WTC11 (cell line): ENCODE results near the gene GAS2L1. TPM values are rescaled to one million over a fixed set of nuclear protein-coding genes. Genes with fewer than 3 reads are reported as not detected.

Experiments
- AFF4 ChIP-seq: sonication (generic); formaldehyde crosslinking; IDR thresholded peaks from 2 replicates; pipeline ENCODE4 v1.8.1; 2023; ENCODE audit warnings: mild to moderate bottlenecking, missing genetic modification reagents, borderline replicate concordance
- CBFB ChIP-seq: sonication (generic); formaldehyde crosslinking; IDR thresholded peaks from 2 replicates; pipeline ENCODE4 v1.8.1; 2022; ENCODE audit warnings: mild to moderate bottlenecking, low read depth, missing genetic modification reagents
- CREM ChIP-seq: sonication (generic); formaldehyde crosslinking; IDR thresholded peaks from 2 replicates; pipeline ENCODE4 v1.8.1; 2022; ENCODE audit warnings: mild to moderate bottlenecking, missing genetic modification reagents, moderate library complexity
- ETV6 ChIP-seq: sonication (generic); formaldehyde crosslinking; IDR thresholded peaks from 2 replicates; pipeline ENCODE4 v1.8.1; 2022; ENCODE audit warnings: mild to moderate bottlenecking, missing genetic modification reagents
- GTF2I ChIP-seq: fragments of 250-450 bp; sonication (Bioruptor Pico); conservative IDR thresholded peaks from 2 replicates; pipeline ENCODE4 v1.4.0; 2021; ENCODE audit warnings: mild to moderate bottlenecking
- HMGA2 ChIP-seq: fragments of 250-450 bp; sonication (Bioruptor Pico); IDR thresholded peaks from 2 replicates; pipeline ENCODE4 v1.4.0; 2021; ENCODE audit warnings: mild to moderate bottlenecking, moderate library complexity
- HMGXB4 ChIP-seq: sonication (generic); formaldehyde crosslinking; IDR thresholded peaks from 2 replicates; pipeline ENCODE4 v1.8.1; 2023; ENCODE audit warnings: mild to moderate bottlenecking, moderate library complexity, missing genetic modification reagents
- IRF2 ChIP-seq: sonication (generic); formaldehyde crosslinking; IDR thresholded peaks from 2 replicates; pipeline ENCODE4 v1.8.0; 2022; ENCODE audit warnings: low read depth, missing genetic modification reagents, borderline replicate concordance
- JUN ChIP-seq: sonication (generic); formaldehyde crosslinking; IDR thresholded peaks from 2 replicates; pipeline ENCODE4 v1.8.0; 2023; ENCODE audit warnings: mild to moderate bottlenecking, missing genetic modification reagents
- KAT7 ChIP-seq: sonication (generic); formaldehyde crosslinking; IDR thresholded peaks from 2 replicates; pipeline ENCODE4 v1.8.1; 2023; ENCODE audit warnings: missing genetic modification reagents, mild to moderate bottlenecking, borderline replicate concordance
- MAX ChIP-seq: sonication (generic); formaldehyde crosslinking; IDR thresholded peaks from 2 replicates; pipeline ENCODE4 v1.8.0; 2022; ENCODE audit warnings: mild to moderate bottlenecking, missing genetic modification reagents
- MYBL2 ChIP-seq: sonication (generic); formaldehyde crosslinking; IDR thresholded peaks from 2 replicates; pipeline ENCODE4 v1.8.1; 2023; ENCODE audit warnings: mild to moderate bottlenecking, moderate library complexity, missing genetic modification reagents
- NFATC4 ChIP-seq: fragments of 250-450 bp; sonication (Bioruptor Pico); IDR thresholded peaks from 2 replicates; pipeline ENCODE4 v1.9.0; 2021; ENCODE audit warnings: mild to moderate bottlenecking
- NFE2L1 ChIP-seq: sonication (generic); formaldehyde crosslinking; IDR thresholded peaks from 2 replicates; pipeline ENCODE4 v1.8.1; 2023; ENCODE audit warnings: missing genetic modification reagents
- NR2C2 ChIP-seq: sonication (generic); formaldehyde crosslinking; IDR thresholded peaks from 2 replicates; pipeline ENCODE4 v1.8.0; 2022; ENCODE audit warnings: mild to moderate bottlenecking, missing genetic modification reagents
- NR3C1 ChIP-seq: sonication (generic); formaldehyde crosslinking; conservative IDR thresholded peaks from 2 replicates; pipeline ENCODE4 v1.8.1; 2023; ENCODE audit warnings: low read depth, mild to moderate bottlenecking, missing genetic modification reagents
- PRRX2 ChIP-seq: fragments of 250-450 bp; sonication (Bioruptor Pico); IDR thresholded peaks from 2 replicates; pipeline ENCODE4 v1.8.0; 2021; ENCODE audit warnings: mild to moderate bottlenecking
- SMAD3 ChIP-seq: sonication (generic); formaldehyde crosslinking; IDR thresholded peaks from 2 replicates; pipeline ENCODE4 v1.8.0; 2022; ENCODE audit warnings: missing genetic modification reagents, mild to moderate bottlenecking, borderline replicate concordance
- STAT6 ChIP-seq: sonication (generic); formaldehyde crosslinking; conservative IDR thresholded peaks from 2 replicates; pipeline ENCODE4 v1.8.1; 2023; ENCODE audit warnings: mild to moderate bottlenecking, low read depth, missing genetic modification reagents, moderate library complexity
- USF2 ChIP-seq: sonication (generic); formaldehyde crosslinking; IDR thresholded peaks from 2 replicates; pipeline ENCODE4 v1.8.1; 2023; ENCODE audit warnings: mild to moderate bottlenecking, missing genetic modification reagents, moderate library complexity
- ZBTB21 ChIP-seq: sonication (generic); formaldehyde crosslinking; IDR thresholded peaks from 2 replicates; pipeline ENCODE4 v1.8.1; 2023; ENCODE audit warnings: mild to moderate bottlenecking, missing genetic modification reagents, borderline replicate concordance
- ZBTB43 ChIP-seq: sonication (generic); formaldehyde crosslinking; IDR thresholded peaks from 2 replicates; pipeline ENCODE4 v1.8.1; 2023; ENCODE audit warnings: mild to moderate bottlenecking, missing genetic modification reagents
- ZNF232 ChIP-seq: sonication (generic); formaldehyde crosslinking; IDR thresholded peaks from 2 replicates; pipeline ENCODE4 v1.8.0; 2022; ENCODE audit warnings: mild to moderate bottlenecking, missing genetic modification reagents
- ZNF263 ChIP-seq: sonication (generic); formaldehyde crosslinking; IDR thresholded peaks from 2 replicates; pipeline ENCODE4 v1.8.1; 2022; ENCODE audit warnings: low read depth, mild to moderate bottlenecking, moderate library complexity, missing genetic modification reagents
- ZNF396 ChIP-seq: fragments of 250-450 bp; sonication (Bioruptor Pico); IDR thresholded peaks from 2 replicates; pipeline ENCODE4 v1.8.0; 2021; ENCODE audit warnings: mild to moderate bottlenecking, moderate library complexity, borderline replicate concordance
- ZNF416 ChIP-seq: fragments of 250-450 bp; sonication (Bioruptor Pico); IDR thresholded peaks from 2 replicates; pipeline ENCODE4 v1.9.0; 2021; ENCODE audit warnings: mild to moderate bottlenecking, inconsistent platforms
- ZNF423 ChIP-seq: fragments of 250-450 bp; sonication (Bioruptor Pico); IDR thresholded peaks from 2 replicates; pipeline ENCODE4 v2.1.2; 2022; ENCODE audit warnings: mild to moderate bottlenecking, moderate library complexity
- ZNF425 ChIP-seq: fragments of 250-450 bp; sonication (Bioruptor Pico); conservative IDR thresholded peaks from 2 replicates; pipeline ENCODE4 v1.9.0; 2021; ENCODE audit warnings: mild to moderate bottlenecking
- total RNA-seq: library from RNA; stranded (reverse); gene quantifications from 3 replicates; pipeline ENCODE4 v1.2.3, GENCODE V29; 2021

GAS2L1 gene
- total RNA-seq, 1 experiment from 2014 or later, result 19.9 TPM

- peak; percentile 80; the same call in 1 of the 2 replicates for TF ChIP-seq KAT7 (CRISPR knock-in tag)
- no peak for TF ChIP-seq ZNF396 (CRISPR knock-in tag)
- TF ChIP-seq ZBTB21 (CRISPR knock-in tag), result peak; percentile 96
- no peak for TF ChIP-seq HMGA2
- peak; percentile 99 for TF ChIP-seq ZNF232 (CRISPR knock-in tag)
- TF ChIP-seq ETV6 (CRISPR knock-in tag), result peak; percentile 99
- TF ChIP-seq NFATC4, result no peak
- peak; percentile 98 for TF ChIP-seq CBFB
- no peak for TF ChIP-seq ZNF423
- peak; percentile 95 for TF ChIP-seq USF2 (CRISPR knock-in tag)
- peak; percentile 80; the same call in 1 of the 2 replicates for TF ChIP-seq CREM (CRISPR knock-in tag)
- TF ChIP-seq NR2C2 (CRISPR knock-in tag), result peak; percentile 84
- TF ChIP-seq IRF2, result no peak
- peak; percentile 97 for TF ChIP-seq NR3C1 (CRISPR knock-in tag)
- TF ChIP-seq AFF4 (CRISPR knock-in tag), result peak; percentile 88; the same call in 1 of the 2 replicates
- TF ChIP-seq ZNF263 (CRISPR knock-in tag), result peak; percentile 53; the same call in 1 of the 2 replicates
- no peak for TF ChIP-seq ZNF416 (CRISPR knock-in tag)
- TF ChIP-seq STAT6, result no peak
- no peak for TF ChIP-seq PRRX2
- peak; percentile 98 for TF ChIP-seq NFE2L1 (CRISPR knock-in tag)
- TF ChIP-seq GTF2I (CRISPR knock-in tag), result no peak
- TF ChIP-seq MAX (CRISPR knock-in tag), result peak; percentile 100
- peak; percentile 97 for TF ChIP-seq MYBL2 (CRISPR knock-in tag)
- TF ChIP-seq SMAD3 (CRISPR knock-in tag), result peak; percentile 98
- TF ChIP-seq JUN (CRISPR knock-in tag), result peak; percentile 96
- TF ChIP-seq ZNF425 (CRISPR knock-in tag), result no peak
- peak; percentile 99 for TF ChIP-seq HMGXB4 (CRISPR knock-in tag)
- peak; percentile 96 for TF ChIP-seq ZBTB43 (CRISPR knock-in tag)
Measured at GRCh38 chr22:29313126-29313575, 6.7 kb downstream of the GAS2L1 start (continued).
